ENCODE results near the gene C12orf57. TPM values are rescaled to one million over a fixed set of nuclear protein-coding genes. Genes with fewer than 3 reads are reported as not detected.
A peak's percentile ranks its signal among the peaks of the same experiment; 100 is the strongest.

The C12orf57 gene
- total RNA-seq, 1 donor from 2014 or later = 227 TPM

DNA sequence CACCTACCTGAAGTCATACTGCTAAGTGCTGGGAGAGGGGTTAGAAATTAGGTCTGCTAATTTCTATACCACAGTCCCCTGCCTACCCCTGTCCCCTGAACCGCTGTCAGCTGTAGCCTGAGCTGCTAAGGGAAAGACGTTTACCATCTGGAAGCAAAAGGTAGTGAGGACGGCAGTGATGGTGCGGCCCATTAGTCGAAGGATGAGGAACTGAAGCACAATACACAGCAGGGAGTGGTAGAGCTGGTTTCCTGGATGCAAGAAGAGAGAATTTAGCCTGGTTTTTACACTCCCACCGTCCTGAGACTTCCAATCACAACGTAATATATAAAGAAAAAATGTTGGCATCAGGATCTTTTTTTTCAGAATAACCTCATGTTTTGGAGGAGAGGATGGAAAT is 38.7 kb downstream of the C12orf57 start:
- no peaks in the 10 kb centered on the region for H3K27me3 ChIP-seq (ENCODE audit: low read depth)
- no peak for TF ChIP-seq CTCF (IDR thresholded peaks at IDR 0.05; ENCODE audit: borderline replicate concordance)
- H3K36me3 ChIP-seq = peaks cover 64% of the 10 kb centered on the region
- DNase-seq = no peak
- H3K27ac ChIP-seq (replicated peaks) = no peak overlapping the region
- H3K4me3 ChIP-seq = no peak overlapping the region
- intact Hi-C loops (cut with micrococcal nuclease) = no loop called here
- H3K9me3 ChIP-seq (replicated peaks) = no peaks in the 10 kb centered on the region
- peaks cover 36% of the 10 kb centered on the region for H3K4me1 ChIP-seq

DNA sequence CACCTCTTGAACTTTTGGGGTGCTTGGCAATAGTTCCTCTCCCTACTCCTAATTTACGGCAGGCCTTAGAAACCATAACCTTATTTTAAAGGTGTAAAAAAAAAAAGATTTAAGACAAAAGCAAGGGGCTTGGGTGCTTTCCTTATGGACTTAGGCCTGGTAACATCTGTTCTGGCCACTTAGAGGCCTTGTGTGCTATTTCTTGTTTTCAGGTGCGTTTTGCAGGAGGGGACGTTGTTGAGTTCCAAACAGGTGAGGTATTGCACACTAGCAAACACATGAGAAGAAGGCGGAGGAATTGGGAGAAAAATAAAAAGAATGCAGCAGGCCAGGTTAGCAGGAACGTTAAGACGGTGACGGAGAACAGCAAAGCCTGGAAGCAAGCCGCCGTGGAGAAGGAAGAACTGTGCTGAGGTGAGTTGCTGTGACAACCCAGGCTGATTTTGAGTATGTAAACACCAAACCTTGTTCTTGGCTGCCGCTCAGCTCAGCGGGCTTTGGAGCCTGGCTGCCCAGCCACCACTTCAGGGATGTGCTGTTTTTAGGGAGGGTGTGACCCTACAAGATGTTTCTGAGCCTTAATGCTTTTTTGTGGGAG is 44.2 kb downstream of the C12orf57 start:
- Histone ChIP-seq H3K27ac (replicated peaks) (no peak overlapping the region), H3K36me3 (peaks cover 30% of the 10 kb centered on the region), H3K4me1 (peaks cover 7% of the 10 kb centered on the region), H3K27me3 (ENCODE audit: low read depth) (no peaks in the 10 kb centered on the region), H3K9me3 (replicated peaks) (no peaks in the 10 kb centered on the region), H3K4me3 (no peak overlapping the region)
- DNase-seq = no peak
- TF ChIP-seq CTCF (IDR thresholded peaks at IDR 0.05; ENCODE audit: borderline replicate concordance) = no peak
- intact Hi-C loops (cut with micrococcal nuclease) = no loop called here

Small RNA genes lying within 50 kb of the gene (microRNA-seq; reads per million reads assigned to microRNA genes)
- gene MIR141 (10.9 reads per million, percentile 29 among the genes with 10 or more reads in this experiment), gene MIR200C (96.4 reads per million, percentile 56 among the genes with 10 or more reads in this experiment)

Other genes starting within 250 kb of the C12orf57 start
- gene PIANP, start 243.2 kb upstream of the C12orf57 start, total RNA-seq = 0.41 TPM
- gene COPS7A, start 220.0 kb upstream of the C12orf57 start, total RNA-seq = 73.2 TPM
- 153 TPM for gene MLF2, start 190.9 kb upstream of the C12orf57 start, total RNA-seq
- gene PTMS, start 177.7 kb upstream of the C12orf57 start, total RNA-seq = 104 TPM
- gene LAG3, start 171.5 kb upstream of the C12orf57 start, total RNA-seq = not detected
- 7.4 TPM for gene CD4, start 154.5 kb upstream of the C12orf57 start, total RNA-seq
- 6.5 TPM for gene GPR162, start 122.2 kb upstream of the C12orf57 start, total RNA-seq
- gene P3H3, start 115.6 kb upstream of the C12orf57 start, total RNA-seq = 17.5 TPM
- 7.5 TPM for gene GNB3, start 103.1 kb upstream of the C12orf57 start, total RNA-seq
- 0.55 TPM for gene CDCA3, start 92.7 kb upstream of the C12orf57 start, total RNA-seq
- 73.6 TPM for gene USP5, start 91.9 kb upstream of the C12orf57 start, total RNA-seq
- gene TPI1, start 76.5 kb upstream of the C12orf57 start, total RNA-seq = 753 TPM
- 3.2 TPM for gene SPSB2, start 70.7 kb upstream of the C12orf57 start, total RNA-seq
- 11.6 TPM for gene LRRC23, start 39.2 kb upstream of the C12orf57 start, total RNA-seq
- 14.8 TPM for gene ENO2, start 29.4 kb upstream of the C12orf57 start, total RNA-seq
- 71.4 TPM for gene ATN1, start 16.1 kb upstream of the C12orf57 start, total RNA-seq
- not detected for gene RNU7-1, start 206 bp upstream of the C12orf57 start, total RNA-seq
- gene PTPN6, start 7.3 kb downstream of the C12orf57 start, total RNA-seq = 6.7 TPM
- 142 TPM for gene PHB2, start 26.6 kb downstream of the C12orf57 start, total RNA-seq
- 44.3 TPM for gene EMG1, start 26.9 kb downstream of the C12orf57 start, total RNA-seq
- 35.1 TPM for gene LPCAT3, start 74.5 kb downstream of the C12orf57 start, total RNA-seq
- 108 TPM for gene C1S, start 116.7 kb downstream of the C12orf57 start, total RNA-seq
- 143 TPM for gene C1R, start 148.4 kb downstream of the C12orf57 start, total RNA-seq
- 8.1 TPM for gene C1RL, start 165.2 kb downstream of the C12orf57 start, total RNA-seq
- 0.47 TPM for gene RBP5, start 184.9 kb downstream of the C12orf57 start, total RNA-seq
- 4.6 TPM for gene CLSTN3, start 186.3 kb downstream of the C12orf57 start, total RNA-seq
- 33.5 TPM for gene PEX5, start 245.7 kb downstream of the C12orf57 start, total RNA-seq

Measured in left ventricle myocardium inferior (tissue), 1 donor.